Cardiac atrium fibroblast (primary cell): ENCODE measurements around the gene CRIP2. TPM values are rescaled to one million over a fixed set of nuclear protein-coding genes. Genes with fewer than 3 reads are reported as not detected.

Experiments used
- total RNA-seq: library from RNA; depleted of rRNA; stranded (reverse); fragments of >200 nt; gene quantifications from 2 replicates; pipeline ENCODE4 v1.2.3, GENCODE V29; 2015

Gene CRIP2
- total RNA-seq, result 242 and 285 TPM in 2 replicates

GRCh38 chr14:105474483-105475268 lies at the start of gene CRIP2:
CRIP2 (plus strand) TSS chr14:105474821; CDS start chr14:105474863, 42 bp downstream.

DNA sequence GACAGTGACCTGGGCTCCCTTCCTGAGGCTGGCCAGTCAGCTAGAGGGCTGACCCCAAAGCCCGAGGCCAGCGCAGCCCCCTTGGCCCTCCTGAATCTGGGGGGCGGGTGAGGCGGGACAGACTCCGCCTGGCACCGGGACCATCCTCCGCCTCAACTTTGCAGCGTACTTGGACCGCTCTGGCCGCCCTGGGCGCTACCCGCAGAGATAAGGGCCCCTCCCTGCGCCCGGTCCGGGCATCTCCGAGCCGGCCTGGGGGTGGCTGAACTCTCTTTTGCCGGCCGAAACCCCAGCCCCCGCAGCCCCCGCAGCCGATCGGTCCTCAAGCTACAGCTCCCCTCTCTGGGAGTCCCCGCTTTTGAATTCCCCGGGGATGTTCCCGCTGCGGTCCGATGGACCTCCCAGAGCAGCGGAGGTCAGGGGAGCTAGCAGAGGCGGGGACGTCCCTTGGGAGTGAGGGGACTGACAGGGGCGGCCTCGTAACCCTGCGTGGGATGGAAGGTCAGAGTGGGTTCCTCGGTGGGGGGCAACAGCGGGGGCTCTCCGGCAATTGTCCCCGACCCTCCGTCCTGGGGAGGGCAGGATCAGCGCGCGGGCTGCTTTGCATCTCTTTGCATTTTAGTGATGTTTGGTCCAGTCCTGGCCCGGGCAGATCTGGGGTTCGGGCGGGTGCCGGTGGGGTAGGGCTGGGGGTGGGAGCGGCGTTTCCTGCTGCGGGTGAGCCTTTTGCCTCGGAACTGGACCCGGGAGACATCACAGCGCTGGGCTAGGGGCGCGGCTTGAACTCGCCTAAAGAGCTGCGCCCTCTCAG lies 11.7 kb downstream of the CRIP2 start, which contains the start of gene CRIP1:
Gene CRIP1 (plus strand): TSS at position 724 of the 811 bp plus-strand sequence. CDS start 374 bp downstream, outside the sequence.

GRCh38 chr14:105490572-105491365 lies 16.1 kb downstream of the CRIP2 start, which contains the start of gene TEDC1:
TEDC1 (plus strand) TSS chr14:105491246; CDS start chr14:105491376, 130 bp downstream.

DNA sequence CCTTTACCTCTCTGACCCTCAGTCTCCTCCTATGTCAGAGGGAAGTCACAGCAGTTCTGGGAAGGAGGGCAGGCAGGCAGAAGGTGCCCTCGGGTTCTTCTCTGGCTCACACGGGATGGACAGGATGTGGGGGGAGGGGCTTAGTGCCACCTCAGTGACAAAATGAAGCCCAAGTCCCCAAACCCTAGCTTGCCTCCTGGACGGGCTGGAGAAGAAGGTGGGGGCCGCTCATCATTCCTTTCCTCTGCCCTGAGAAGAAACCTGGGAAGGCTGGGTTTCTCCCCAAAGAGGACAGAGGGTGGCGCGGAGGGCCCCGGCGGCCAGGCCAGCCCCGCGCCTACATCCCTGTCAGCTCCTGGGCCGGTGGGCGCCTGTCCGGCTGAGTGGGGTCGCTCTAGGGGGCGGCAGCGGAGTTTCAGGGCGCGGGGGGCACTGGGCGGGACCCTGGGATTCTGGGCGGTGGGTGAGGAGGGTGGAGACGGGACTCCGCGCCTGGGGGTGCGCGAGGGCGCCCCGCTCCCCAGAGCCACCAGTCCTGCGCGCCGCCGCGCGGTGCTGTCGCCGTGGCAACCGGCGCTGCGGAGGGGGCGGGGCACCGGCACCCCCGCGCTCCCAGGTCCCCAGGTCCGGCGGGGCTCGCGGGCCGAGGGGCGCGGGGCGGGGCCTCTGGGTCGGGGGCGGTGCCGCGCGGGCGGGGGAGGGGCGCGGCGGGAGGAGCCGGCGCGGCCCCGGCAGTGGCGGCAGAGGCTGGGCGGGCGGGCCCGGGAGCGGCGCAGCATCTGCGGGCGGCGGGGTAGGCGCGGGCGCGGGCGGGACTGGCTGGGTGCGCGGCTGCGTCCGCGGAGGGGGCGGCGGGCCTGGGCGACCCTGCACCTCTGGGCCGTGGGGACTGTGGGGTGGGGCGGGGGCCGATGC lies 51.5 kb downstream of the CRIP2 start, which contains the start of gene TMEM121:
Gene TMEM121 (plus strand): TSS at position 723 of the 915 bp plus-strand sequence. CDS start 2,252 bp downstream, outside the sequence.

Other genes with a start within 250 kb of the CRIP2 start
- gene BTBD6, start 226.3 kb upstream of the CRIP2 start, total RNA-seq, result 48.7 and 53.6 TPM in 2 replicates
- gene BRF1, start 173.8 kb upstream of the CRIP2 start, total RNA-seq, result 32.7 and 40.8 TPM in 2 replicates
- 35.2 and 61.7 TPM in 2 replicates for gene PACS2, start 160.1 kb upstream of the CRIP2 start, total RNA-seq
- 0.18 TPM in 1 of 2 replicates, not detected in the other for gene TEX22, start 76.3 kb upstream of the CRIP2 start, total RNA-seq
- 32.2 and 49.5 TPM in 2 replicates for gene MTA1, start 55.0 kb upstream of the CRIP2 start, total RNA-seq
- 2.9 and 18.4 TPM in 2 replicates for gene CRIP1, start 12.1 kb downstream of the CRIP2 start, total RNA-seq
- 7.6 and 7.9 TPM in 2 replicates for gene TEDC1, start 16.4 kb downstream of the CRIP2 start, total RNA-seq
- 6.2 and 9.4 TPM in 2 replicates for gene TMEM121, start 51.8 kb downstream of the CRIP2 start, total RNA-seq